ENCODE data around the gene EIF2AK3. TPM values are rescaled to one million over a fixed set of nuclear protein-coding genes. Genes with fewer than 3 reads are reported as not detected.
A peak's percentile ranks its signal among the peaks of the same experiment; 100 is the strongest.

The EIF2AK3 gene
- polyA plus RNA-seq, 6 donors from 2014 or later = 10.5 to 60.1 (median 17.9) TPM

DNA sequence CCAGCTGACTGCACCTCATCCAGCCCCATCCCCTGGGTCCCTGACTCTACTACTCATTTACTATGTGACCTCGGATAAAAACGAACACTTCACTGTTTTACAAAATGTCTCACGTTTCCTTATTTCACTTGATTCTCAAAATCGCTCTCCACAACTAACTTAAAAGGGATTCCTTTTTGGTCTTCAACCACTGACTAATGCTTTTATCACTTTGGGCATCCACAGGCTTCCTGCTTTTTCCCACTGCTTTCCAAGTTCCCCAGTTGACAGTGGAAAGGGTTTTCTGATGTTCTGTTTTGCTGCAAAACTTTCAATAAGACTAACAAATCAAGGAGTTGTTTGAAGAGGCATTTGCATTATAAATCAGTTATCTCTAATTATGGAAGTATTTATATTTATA is 24.1 kb downstream of the EIF2AK3 start:
- Mint-ChIP-seq H3K4me1 (peaks cover 65 to 90% (median 74%) of the 10 kb centered on the region in 3 donors), H3K27ac (peak overlapping the region in 5 of 6 donors; percentile 73 to 99 (median 86)), H3K9me3 (peaks cover 0 to 5% (median 0%) of the 10 kb centered on the region in 7 donors), H3K27me3 (no peaks in the 10 kb centered on the region), H3K4me3 (peak overlapping the region in 4 of 8 donors; percentile 11 to 30 (median 17)), H3K36me3 (peaks cover 16 to 20% of the 10 kb centered on the region in 2 donors)
- DNase-seq (no peak), ATAC-seq (ENCODE audit: low read depth in 2 of 2) (no peak)

DNA sequence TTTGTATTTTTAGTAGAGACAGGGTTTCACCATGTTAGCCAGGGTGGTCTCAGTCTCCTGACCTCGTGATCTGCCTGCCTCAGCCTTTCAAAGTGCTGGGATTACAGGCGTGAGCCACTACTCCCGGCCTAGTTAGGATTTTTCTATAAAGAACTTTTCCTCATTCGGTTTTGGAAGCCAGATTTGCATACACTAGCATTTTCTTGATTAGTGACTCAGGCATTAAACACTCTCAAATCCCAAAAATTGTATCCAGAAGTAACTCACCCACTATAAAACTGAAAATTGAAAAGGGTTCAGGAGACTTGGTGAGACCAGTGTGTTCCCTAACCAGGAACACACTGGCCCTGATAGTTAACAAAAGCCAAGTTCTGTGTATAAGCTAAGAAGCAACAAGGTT is 25.2 kb downstream of the EIF2AK3 start:
- peak overlapping the region; percentile 10 to 76 (median 46) for H3K4me3 Mint-ChIP-seq
- peaks cover 67 to 91% (median 76%) of the 10 kb centered on the region in 3 donors for H3K4me1 Mint-ChIP-seq
- no peaks in the 10 kb centered on the region for H3K27me3 Mint-ChIP-seq

DNA sequence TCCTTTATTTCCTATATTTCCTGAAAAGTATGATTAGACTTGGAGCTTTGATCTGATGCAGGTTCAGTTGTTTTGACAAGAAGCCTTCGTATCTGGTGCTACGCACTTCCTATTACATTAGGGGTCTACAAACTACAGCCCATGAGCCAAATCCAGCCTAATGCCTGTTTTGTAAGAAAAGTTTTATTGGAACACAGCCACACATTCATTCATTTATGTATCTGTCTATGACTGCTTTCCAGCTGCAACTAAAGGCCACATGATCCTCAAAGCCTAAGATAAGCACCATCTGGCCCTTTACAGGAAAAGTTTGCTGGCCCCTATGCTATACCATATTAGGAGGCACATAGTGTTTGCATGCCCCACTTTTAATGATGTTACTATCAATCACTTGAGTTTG is 26.0 kb downstream of the EIF2AK3 start:
- ATAC-seq (ENCODE audit: low read depth in 2 of 2) (no peak), DNase-seq (no peak)
- Mint-ChIP-seq H3K9me3 (peaks cover 0 to 5% (median 0%) of the 10 kb centered on the region in 7 donors), H3K27ac (peak overlapping the region; percentile 83 to 100 (median 100)), H3K4me1 (peaks cover 67 to 91% (median 77%) of the 10 kb centered on the region in 3 donors), H3K36me3 (peaks cover 16 to 26% of the 10 kb centered on the region in 2 donors), H3K27me3 (no peaks in the 10 kb centered on the region), H3K4me3 (peak overlapping the region in 7 of 8 donors; percentile 1 to 79 (median 42))

More for the DNA sequence above, 25.2 kb downstream of the EIF2AK3 start:
- peaks cover 16 to 20% of the 10 kb centered on the region in 2 donors for H3K36me3 Mint-ChIP-seq
- H3K9me3 Mint-ChIP-seq = peaks cover 0 to 5% (median 0%) of the 10 kb centered on the region in 7 donors
- ATAC-seq (ENCODE audit: low read depth in 2 of 2) (no peak), DNase-seq (no peak)
- H3K27ac Mint-ChIP-seq = peak overlapping the region; percentile 83 to 100 (median 93)

DNA sequence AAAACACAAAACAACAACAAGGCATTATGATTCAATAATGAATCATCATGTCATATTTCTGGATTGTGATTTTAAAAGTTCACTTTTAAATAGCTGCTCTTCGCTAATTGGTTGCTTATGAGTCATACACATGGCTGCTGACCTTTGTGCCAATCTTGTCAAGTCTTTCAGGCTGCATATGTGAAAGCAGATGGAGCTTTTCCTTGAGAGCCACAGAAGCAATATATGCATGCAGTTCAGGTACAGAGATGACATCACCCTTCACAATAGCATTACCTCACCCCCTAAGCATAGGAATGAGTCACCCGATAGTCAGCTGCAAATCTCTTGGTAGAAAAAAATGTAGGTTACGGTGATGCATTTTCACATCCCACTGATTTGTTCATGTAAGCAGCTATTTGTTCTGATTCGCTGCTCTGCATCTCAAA is 27.2 kb downstream of the EIF2AK3 start:
- peaks cover 0 to 5% (median 0%) of the 10 kb centered on the region in 7 donors for H3K9me3 Mint-ChIP-seq
- H3K36me3 Mint-ChIP-seq = peaks cover 16 to 33% of the 10 kb centered on the region in 2 donors
- H3K4me1 Mint-ChIP-seq = peaks cover 74 to 93% (median 88%) of the 10 kb centered on the region in 3 donors
- ATAC-seq (ENCODE audit: low read depth in 2 of 2) (peak; percentile 96 to 97), DNase-seq (peak; percentile 88)
- H3K27ac Mint-ChIP-seq = peak overlapping the region; percentile 83 to 100 (median 100)
- peak overlapping the region; percentile 47 to 85 (median 72) for H3K4me3 Mint-ChIP-seq
- no peaks in the 10 kb centered on the region for H3K27me3 Mint-ChIP-seq

DNA sequence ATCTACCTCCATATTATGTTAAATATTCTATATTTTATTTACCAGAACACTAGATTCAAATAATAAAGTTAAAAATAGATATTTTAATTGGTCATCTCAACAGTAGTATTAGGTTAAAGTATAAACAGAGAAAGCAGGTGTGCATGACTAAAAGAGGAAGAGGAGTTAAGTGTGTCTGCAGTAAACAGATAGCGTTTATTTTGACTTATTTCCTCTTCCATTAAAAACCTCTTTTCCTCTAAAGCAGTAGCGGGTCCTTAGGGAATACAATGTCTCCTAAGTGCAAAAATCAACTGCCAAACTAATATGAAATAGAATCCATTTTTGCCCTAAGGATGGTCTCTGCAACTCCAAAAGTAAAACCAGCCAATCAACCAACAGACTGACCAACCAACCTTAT is 27.7 kb downstream of the EIF2AK3 start:
- Mint-ChIP-seq H3K36me3 (peaks cover 14 to 36% of the 10 kb centered on the region in 2 donors), H3K4me1 (peaks cover 71 to 93% (median 85%) of the 10 kb centered on the region in 3 donors), H3K4me3 (peak overlapping the region; percentile 47 to 85 (median 72)), H3K27me3 (no peaks in the 10 kb centered on the region), H3K27ac (peak overlapping the region; percentile 83 to 100 (median 100)), H3K9me3 (peaks cover 0 to 5% (median 0%) of the 10 kb centered on the region in 7 donors)
- peak; percentile 41 for DNase-seq
- peak; percentile 33 to 42 for ATAC-seq (ENCODE audit: low read depth in 2 of 2)

DNA sequence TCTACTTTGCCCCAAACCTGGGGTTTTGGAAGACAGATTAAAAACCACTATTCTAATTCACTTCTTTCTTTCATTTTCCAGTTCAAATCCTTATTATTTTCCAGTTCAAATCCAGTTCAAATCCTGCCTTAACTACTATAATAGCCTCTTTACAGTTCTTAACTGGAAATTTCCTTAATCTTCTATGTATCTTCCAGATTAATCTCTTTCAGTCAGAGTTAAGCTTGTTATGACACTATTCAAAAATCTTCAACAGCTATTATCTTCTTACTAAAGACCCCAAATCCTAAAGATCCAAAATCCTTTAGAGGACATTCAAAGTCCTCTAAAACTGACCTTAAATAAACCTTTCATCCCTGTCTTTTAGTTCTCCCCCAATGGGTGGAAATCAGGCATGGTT is 30.1 kb downstream of the EIF2AK3 start:
- Mint-ChIP-seq H3K27me3 (no peaks in the 10 kb centered on the region), H3K27ac (peak overlapping the region; percentile 67 to 93 (median 84)), H3K4me1 (peaks cover 50 to 78% (median 70%) of the 10 kb centered on the region in 3 donors), H3K4me3 (peak overlapping the region in 1 of 8 donors; percentile 34), H3K36me3 (peaks cover 10 to 19% of the 10 kb centered on the region in 2 donors), H3K9me3 (no peaks in the 10 kb centered on the region)
- DNase-seq (no peak), ATAC-seq (ENCODE audit: low read depth in 2 of 2) (no peak)

DNA sequence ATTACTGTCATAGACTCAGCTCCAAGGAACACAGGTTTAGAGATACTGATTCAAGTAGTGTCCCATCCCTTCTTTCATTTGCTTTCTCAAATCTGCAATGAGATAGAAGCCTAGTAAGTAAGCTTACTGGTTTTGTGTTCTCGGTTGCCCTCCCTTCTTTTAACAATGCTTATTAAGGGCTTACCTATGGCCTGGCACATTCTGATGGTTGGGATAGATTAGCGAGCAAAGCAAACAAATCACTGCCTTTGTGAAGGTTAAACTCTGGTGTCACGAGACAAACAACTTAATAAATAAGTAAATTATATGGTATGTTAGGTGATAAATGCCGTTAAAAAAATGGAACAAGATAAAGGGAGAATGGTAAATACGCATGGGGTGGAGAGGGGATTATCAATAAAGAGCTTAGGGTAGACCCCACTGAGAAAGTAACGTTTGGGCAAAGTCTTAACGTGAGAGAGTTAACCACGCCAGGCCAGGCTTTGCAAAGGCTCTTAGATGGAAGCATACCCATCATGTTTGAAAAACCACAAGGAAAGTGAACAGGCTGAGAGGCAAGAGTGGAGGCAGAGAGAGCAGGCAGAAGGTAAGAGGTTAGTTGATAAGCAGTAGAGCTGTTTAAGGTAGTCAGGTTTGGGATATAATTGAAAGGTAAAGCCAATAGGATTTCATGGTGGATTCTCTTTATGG is 31.0 kb downstream of the EIF2AK3 start:
- DNase-seq (no peak), ATAC-seq (ENCODE audit: low read depth in 2 of 2) (no peak)
- Mint-ChIP-seq H3K27me3 (no peaks in the 10 kb centered on the region), H3K9me3 (no peaks in the 10 kb centered on the region), H3K4me1 (peaks cover 49 to 73% (median 66%) of the 10 kb centered on the region in 3 donors), H3K4me3 (peak overlapping the region in 2 of 8 donors; percentile 22 to 83), H3K36me3 (peaks cover 10 to 16% of the 10 kb centered on the region in 2 donors), H3K27ac (peak overlapping the region; percentile 24 to 93 (median 82))

DNA sequence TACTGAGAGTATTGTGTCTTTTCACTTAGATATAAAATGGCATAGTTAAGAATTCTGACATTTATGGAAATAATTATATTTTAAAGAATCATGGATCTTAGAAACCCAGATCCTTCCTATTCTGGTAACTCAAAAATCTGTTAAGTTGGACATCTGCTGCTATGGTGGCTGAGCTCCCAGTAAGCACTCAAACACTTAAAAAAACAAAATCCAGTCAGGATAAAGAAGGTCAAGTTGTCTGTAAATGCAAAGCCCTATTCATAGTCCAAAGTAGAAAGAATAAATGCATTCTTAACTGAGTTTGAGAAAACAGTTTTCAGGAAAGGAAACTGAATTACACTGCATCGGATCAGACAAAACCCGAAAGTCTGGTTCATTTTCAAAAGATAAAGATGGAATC is 35.6 kb downstream of the EIF2AK3 start:
- peaks cover 19 to 41% (median 39%) of the 10 kb centered on the region in 3 donors for H3K4me1 Mint-ChIP-seq

DNA sequence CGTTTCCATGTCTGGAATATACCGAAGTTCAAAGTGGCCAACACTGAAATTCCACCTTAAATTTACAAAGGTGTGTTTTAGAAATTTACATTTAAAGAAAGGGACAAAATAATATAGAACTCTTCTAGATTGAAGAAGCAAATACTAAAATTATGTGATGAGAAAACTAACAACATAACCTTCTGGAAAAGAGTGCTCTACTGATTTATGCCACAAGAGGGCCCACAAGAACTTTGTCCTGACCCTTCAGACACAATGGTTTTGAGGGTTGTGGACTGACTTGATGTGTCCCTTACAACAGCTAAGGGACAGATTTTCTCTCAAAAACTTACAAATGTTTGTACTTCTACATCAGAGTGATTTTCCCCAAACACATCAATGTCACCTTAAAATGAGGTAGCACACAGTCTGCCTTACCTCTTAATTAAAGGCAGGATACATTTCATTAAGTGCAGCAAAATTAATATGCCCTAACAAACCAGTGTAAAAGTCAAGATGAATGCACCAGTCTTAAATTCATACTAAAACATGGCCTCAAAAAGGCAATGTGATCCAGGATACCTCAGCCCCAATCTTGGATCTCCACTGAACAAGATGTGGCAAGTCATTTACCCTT is 36.2 kb downstream of the EIF2AK3 start:
- Mint-ChIP-seq H3K4me3 (peak overlapping the region in 1 of 8 donors; percentile 31), H3K27me3 (no peaks in the 10 kb centered on the region), H3K9me3 (no peaks in the 10 kb centered on the region), H3K27ac (peak overlapping the region; percentile 11 to 96 (median 80)), H3K36me3 (peaks cover 8 to 26% of the 10 kb centered on the region in 2 donors), H3K4me1 (peaks cover 14 to 35% (median 33%) of the 10 kb centered on the region in 3 donors)
- ATAC-seq (ENCODE audit: low read depth in 2 of 2) = peak; percentile 81 to 90
- DNase-seq = peak; percentile 58

More for the DNA sequence above, 35.6 kb downstream of the EIF2AK3 start:
- H3K27ac Mint-ChIP-seq = peak overlapping the region in 1 of 6 donors; percentile 82
- H3K36me3 Mint-ChIP-seq = peaks cover 14 to 26% of the 10 kb centered on the region in 2 donors
- DNase-seq (no peak), ATAC-seq (ENCODE audit: low read depth in 2 of 2) (no peak)
- no peaks in the 10 kb centered on the region for H3K9me3 Mint-ChIP-seq
- H3K4me3 Mint-ChIP-seq = no peak overlapping the region
- H3K27me3 Mint-ChIP-seq = no peaks in the 10 kb centered on the region

DNA sequence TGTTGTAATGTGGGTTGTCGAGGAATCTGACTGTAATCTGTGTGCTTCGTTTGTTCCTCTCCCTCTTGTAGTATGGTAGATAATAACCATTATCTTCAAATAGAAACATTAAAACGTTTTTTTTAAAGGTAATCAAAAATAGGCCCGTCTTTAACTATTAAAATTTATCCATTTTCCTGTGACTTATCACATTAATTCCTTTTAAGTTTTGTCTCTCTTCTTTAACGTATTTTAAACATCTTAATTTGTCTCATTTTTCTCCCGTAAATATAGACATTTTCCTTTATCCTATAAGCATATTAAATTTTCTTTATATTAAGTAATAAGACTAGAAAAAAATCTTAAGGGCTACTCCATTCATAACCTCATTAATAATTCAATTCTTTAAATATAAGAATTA is 41.3 kb downstream of the EIF2AK3 start:
- DNase-seq = no peak
- peaks cover 34 to 36% of the 10 kb centered on the region in 2 donors for H3K36me3 Mint-ChIP-seq
- ATAC-seq (ENCODE audit: low read depth in 2 of 2) = no peak
- H3K9me3 Mint-ChIP-seq = no peaks in the 10 kb centered on the region
- H3K27me3 Mint-ChIP-seq = no peaks in the 10 kb centered on the region
- H3K4me1 Mint-ChIP-seq = peaks cover 6 to 11% (median 10%) of the 10 kb centered on the region in 3 donors
- H3K27ac Mint-ChIP-seq = peak overlapping the region in 2 of 6 donors; percentile 21 to 66
- H3K4me3 Mint-ChIP-seq = no peak overlapping the region

DNA sequence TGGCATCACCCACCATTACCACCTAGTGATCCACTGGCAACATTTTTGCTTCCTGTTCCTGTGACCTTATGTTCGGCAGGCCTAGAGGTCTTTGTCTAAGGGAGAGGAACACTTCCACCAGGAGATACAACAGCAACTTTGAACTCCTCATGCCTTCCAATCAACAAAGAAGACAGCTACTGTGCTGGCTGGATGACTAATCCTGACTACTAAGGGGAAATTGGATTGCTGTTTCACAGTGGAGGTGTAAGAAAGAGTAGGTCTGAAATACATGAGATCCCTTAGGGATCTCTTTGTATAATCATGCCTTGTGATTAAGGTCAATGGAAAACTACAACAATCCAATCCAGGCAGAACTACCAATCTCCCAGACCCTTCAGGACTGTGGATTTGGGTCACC is 45.2 kb downstream of the EIF2AK3 start:
- H3K4me3 Mint-ChIP-seq = no peak overlapping the region
- H3K36me3 Mint-ChIP-seq = peaks cover 25 to 54% of the 10 kb centered on the region in 2 donors
- H3K27me3 Mint-ChIP-seq = no peaks in the 10 kb centered on the region
- DNase-seq (no peak), ATAC-seq (ENCODE audit: low read depth in 2 of 2) (no peak)
- H3K27ac Mint-ChIP-seq = peak overlapping the region in 3 of 6 donors; percentile 15 to 80 (median 72)
- H3K4me1 Mint-ChIP-seq = peaks cover 0 to 15% (median 5%) of the 10 kb centered on the region in 3 donors
- H3K9me3 Mint-ChIP-seq = no peaks in the 10 kb centered on the region

DNA sequence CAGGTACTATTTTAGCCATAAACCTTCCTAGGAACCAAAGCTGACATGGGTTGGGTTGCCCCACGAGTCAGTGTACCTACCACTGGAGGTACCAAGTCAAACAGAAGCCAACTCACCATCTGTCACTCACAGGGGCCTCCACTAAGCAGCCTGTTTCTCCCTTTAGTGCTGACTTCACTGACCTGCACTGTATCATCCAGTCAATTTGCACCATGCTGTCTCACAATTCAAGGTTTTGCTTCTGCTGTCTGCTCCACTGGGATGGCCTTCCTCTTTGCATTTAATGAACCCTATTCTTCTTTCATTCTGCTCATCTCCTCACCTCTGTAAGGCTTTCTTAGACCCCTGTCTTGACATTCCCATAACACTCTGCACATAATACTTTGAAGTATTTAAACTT is 47.2 kb downstream of the EIF2AK3 start:
- Mint-ChIP-seq H3K27me3 (no peaks in the 10 kb centered on the region), H3K4me1 (peaks cover 0 to 9% (median 5%) of the 10 kb centered on the region in 3 donors), H3K4me3 (no peak overlapping the region), H3K9me3 (no peaks in the 10 kb centered on the region), H3K27ac (peak overlapping the region in 2 of 6 donors; percentile 74 to 80), H3K36me3 (peaks cover 23 to 46% of the 10 kb centered on the region in 2 donors)
- DNase-seq (no peak), ATAC-seq (ENCODE audit: low read depth in 2 of 2) (peak; percentile 19 to 21)

DNA sequence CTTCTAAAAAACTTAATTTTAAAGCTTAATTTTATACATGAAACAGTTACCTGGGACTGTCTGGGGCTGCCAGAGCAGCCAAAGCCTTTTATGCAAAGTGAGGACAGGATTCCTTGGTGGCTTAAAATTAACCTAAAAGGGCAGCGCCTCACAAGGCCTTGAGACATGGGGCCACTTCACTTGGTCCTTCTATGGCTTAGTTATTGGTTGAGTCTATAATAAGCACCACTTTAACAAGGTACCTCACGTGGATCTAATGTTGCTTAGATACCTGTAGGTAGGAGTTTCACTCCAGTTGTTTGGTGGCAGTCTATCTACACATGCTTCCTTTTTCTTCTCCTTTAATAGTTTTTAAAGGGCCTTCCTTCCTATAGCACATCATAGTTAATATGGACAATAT is 51.6 kb downstream of the EIF2AK3 start:
- DNase-seq (no peak), ATAC-seq (ENCODE audit: low read depth in 2 of 2) (no peak)
- Mint-ChIP-seq H3K36me3 (peaks cover 24 to 47% of the 10 kb centered on the region in 2 donors), H3K27me3 (no peaks in the 10 kb centered on the region), H3K4me1 (peaks cover 3 to 27% (median 14%) of the 10 kb centered on the region in 3 donors), H3K4me3 (no peak overlapping the region), H3K27ac (peak overlapping the region in 2 of 6 donors; percentile 24 to 74), H3K9me3 (no peaks in the 10 kb centered on the region)

Measured in naive B cell (primary cell).